ENCODE measurements around the gene NPBWR2. TPM values are rescaled to one million over a fixed set of nuclear protein-coding genes. Genes with fewer than 3 reads are reported as not detected.
"Not testable (repeated sequence)": the region's sequence is repeated elsewhere in the genome, so short reads cannot be mapped to it uniquely, and the experiment has no call there.

NPBWR2 gene
- total and polyA plus RNA-seq, 9 donors: not detected

DNA sequence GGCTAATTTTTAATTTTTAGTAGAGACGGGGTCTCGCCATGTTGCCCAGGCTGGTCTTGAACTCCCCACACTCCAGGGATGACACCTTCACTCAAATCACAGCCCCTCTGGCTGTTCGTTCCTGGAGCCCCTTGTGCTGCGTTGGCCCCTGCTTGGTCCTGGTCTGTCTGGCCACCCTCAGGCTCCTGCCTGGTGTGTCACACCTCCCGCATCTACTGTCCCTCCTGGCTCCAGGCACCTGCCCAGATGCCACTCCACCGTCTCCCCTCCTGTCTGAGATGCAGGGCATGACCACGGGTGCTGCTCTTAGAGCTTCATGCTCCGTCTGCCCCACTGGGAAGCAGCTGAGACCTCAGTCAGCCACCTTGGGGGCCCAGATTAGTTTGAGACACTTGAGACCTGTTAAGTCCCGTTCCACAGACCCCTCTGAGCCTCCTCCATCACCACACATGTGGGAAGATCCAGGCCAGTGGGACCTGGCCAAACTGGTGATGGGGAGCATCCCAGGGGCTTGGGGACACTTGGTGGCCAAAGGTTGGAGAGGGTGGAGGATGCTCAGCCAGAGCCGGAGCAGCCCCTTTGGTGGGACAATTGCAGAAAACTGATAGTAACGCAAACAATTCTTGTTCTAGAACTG, 21.9 kb upstream of the NPBWR2 start:
- DNase-seq: no peak
- Histone ChIP-seq H3K4me1 (ENCODE audit: insufficient read depth) (no peaks in the 10 kb centered on the region), H3K27me3 (no peaks in the 10 kb centered on the region), H3K27ac (no peak overlapping the region), H3K9me3 (no peaks in the 10 kb centered on the region), H3K36me3 (no peaks in the 10 kb centered on the region), H3K4me3 (no peak overlapping the region)
- intact Hi-C loops (cut with DNase I): no loop called here
- no peak for TF ChIP-seq EP300 (IDR thresholded peaks at IDR 0.05)
- no peak for TF ChIP-seq POLR2A (IDR thresholded peaks at IDR 0.05)
- TF ChIP-seq, protein P1, sequence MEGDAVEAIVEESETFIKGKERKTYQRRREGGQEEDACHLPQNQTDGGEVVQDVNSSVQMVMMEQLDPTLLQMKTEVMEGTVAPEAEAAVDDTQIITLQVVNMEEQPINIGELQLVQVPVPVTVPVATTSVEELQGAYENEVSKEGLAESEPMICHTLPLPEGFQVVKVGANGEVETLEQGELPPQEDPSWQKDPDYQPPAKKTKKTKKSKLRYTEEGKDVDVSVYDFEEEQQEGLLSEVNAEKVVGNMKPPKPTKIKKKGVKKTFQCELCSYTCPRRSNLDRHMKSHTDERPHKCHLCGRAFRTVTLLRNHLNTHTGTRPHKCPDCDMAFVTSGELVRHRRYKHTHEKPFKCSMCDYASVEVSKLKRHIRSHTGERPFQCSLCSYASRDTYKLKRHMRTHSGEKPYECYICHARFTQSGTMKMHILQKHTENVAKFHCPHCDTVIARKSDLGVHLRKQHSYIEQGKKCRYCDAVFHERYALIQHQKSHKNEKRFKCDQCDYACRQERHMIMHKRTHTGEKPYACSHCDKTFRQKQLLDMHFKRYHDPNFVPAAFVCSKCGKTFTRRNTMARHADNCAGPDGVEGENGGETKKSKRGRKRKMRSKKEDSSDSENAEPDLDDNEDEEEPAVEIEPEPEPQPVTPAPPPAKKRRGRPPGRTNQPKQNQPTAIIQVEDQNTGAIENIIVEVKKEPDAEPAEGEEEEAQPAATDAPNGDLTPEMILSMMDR (IDR thresholded peaks at IDR 0.05): no peak
- WGBS, 3 donors: 79 to 83% (median 80%) methylated on average over 11 of the region's 11 CpGs

DNA sequence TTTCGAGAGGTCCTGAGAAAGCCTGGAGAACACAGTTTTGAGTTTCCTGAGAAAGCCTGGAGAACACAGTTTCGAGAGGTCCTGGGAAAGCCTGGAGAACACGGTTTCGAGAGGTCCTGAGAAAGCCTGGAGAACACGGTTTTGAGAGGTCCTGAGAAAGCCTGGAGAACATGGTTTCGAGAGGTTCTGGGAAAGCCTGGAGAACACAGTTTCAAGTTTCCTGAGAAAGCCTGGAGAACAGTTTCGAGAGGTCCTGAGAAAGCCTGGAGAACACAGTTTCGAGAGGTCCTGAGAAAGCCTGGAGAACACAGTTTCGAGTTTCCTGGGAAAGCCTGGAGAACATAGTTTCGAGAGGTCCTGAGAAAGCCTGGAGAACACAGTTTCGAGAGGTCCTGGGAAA, 16.2 kb upstream of the NPBWR2 start:
- H3K27me3 ChIP-seq; H3K4me3 ChIP-seq; H3K27ac ChIP-seq; H3K9me3 ChIP-seq; H3K4me1 ChIP-seq (ENCODE audit: insufficient read depth); intact Hi-C loops (cut with DNase I); H3K36me3 ChIP-seq: not testable (repeated sequence)
- peak in 1 of 5 donors; percentile 0 for DNase-seq
- WGBS, 3 donors: 83 to 88% (median 83%) methylated on average over 11 of the region's 11 CpGs

DNA sequence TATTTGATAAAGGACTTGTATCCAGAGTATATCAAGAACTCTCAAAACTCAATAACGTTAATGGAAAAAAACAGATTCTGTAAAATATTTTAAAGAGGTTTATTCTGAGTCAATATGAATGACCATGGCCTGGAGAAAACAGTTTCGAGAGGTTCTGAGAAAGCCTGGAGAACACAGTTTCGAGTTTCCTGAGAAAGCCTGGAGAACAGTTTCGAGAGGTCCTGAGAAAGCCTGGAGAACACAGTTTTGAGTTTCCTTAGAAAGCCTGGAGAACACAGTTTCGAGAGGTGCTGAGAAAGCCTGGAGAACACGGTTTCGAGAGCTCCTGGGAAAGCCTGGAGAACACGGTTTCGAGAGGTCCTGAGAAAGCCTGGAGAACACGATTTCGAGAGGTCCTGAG, 15.6 kb upstream of the NPBWR2 start:
- H3K9me3 ChIP-seq; H3K4me1 ChIP-seq (ENCODE audit: insufficient read depth); H3K27ac ChIP-seq; H3K27me3 ChIP-seq; H3K36me3 ChIP-seq; intact Hi-C loops (cut with DNase I); H3K4me3 ChIP-seq: not testable (repeated sequence)
- WGBS, 3 donors: 80 to 83% (median 83%) methylated on average over 11 of the region's 11 CpGs
- DNase-seq: peak in 1 of 5 donors; percentile 1

DNA sequence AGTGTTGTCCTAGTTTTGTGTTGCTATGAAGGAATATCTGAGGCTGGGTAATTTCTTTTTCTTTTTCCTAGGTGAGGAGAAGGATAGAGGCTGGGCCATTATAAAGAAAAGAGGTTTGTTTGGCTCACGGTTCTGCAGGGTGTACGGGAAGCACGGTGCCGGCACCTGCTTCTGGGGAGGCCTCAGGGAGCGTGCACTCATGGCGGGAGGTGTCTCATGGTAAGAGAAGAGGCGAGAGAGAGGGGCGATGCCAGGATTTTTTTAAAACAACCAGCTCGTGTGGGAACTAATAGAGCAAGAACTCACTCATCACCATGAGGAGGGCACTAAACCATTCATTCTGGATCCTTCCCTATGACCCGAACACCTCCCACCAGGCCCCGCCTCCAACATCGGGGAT, 14.2 kb upstream of the NPBWR2 start:
- Histone ChIP-seq H3K4me3 (no peak overlapping the region), H3K27ac (no peak overlapping the region), H3K27me3 (no peaks in the 10 kb centered on the region), H3K9me3 (no peaks in the 10 kb centered on the region), H3K4me1 (ENCODE audit: insufficient read depth) (peaks cover 2% of the 10 kb centered on the region), H3K36me3 (no peaks in the 10 kb centered on the region)
- peak in 1 of 5 donors; percentile 11 for DNase-seq
- intact Hi-C loops (cut with DNase I): no loop called here
- 69 to 81% (median 75%) methylated on average over 12 of the region's 12 CpGs for WGBS, 3 donors
- TF ChIP-seq, protein P1 (IDR thresholded peaks at IDR 0.05): no peak
- TF ChIP-seq POLR2A (IDR thresholded peaks at IDR 0.05): no peak
- no peak for TF ChIP-seq EP300 (IDR thresholded peaks at IDR 0.05)

DNA sequence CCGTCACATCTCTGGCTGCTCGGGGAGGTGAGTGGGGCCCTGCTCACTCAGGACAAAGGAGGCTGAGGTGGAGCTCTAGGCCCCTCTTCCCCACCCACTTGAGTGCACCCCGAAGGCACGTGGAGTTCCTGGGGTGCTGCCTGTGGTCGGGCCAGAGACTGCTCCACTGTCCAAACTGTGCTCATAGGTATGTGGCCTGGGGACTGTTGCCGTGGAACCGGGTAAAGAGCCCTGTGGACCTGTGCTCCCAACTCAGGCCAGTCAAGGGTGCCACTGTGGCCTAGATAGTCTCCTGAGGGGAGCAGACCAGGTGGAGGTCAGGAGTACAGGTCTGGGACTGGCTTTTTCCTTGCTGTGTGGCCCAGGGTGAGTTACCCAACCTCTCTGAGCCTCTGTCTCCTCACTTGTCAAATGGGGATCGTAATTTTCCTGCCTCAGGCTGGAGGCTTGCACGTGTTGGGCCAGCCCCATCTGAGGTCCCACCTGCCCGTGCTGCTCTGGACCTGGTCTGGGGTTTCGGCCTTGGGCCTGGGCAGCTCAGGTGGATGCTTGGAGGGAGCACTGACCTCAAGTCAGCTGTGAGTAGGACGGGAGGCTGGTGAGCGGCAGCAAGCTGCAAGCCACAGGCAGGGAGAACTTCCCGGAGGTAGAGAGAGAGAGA, 12.4 kb upstream of the NPBWR2 start:
- no peaks in the 10 kb centered on the region for H3K9me3 ChIP-seq
- H3K27me3 ChIP-seq: no peaks in the 10 kb centered on the region
- H3K4me1 ChIP-seq (ENCODE audit: insufficient read depth): peaks cover 2% of the 10 kb centered on the region
- no peak overlapping the region for H3K27ac ChIP-seq
- peak in 2 of 5 donors; percentile 6 to 31 for DNase-seq
- TF ChIP-seq POLR2A (IDR thresholded peaks at IDR 0.05): no peak
- intact Hi-C loops (cut with DNase I): loop anchor here in 1 of 4 donors (10.0 kb wide), 1 partner anchor 85 kb away; the partner anchor contains the start of gene C20orf204
- 51 to 57% (median 53%) methylated on average over 14 of the region's 14 CpGs for WGBS, 3 donors
- H3K36me3 ChIP-seq: no peaks in the 10 kb centered on the region
- H3K4me3 ChIP-seq: no peak overlapping the region

DNA sequence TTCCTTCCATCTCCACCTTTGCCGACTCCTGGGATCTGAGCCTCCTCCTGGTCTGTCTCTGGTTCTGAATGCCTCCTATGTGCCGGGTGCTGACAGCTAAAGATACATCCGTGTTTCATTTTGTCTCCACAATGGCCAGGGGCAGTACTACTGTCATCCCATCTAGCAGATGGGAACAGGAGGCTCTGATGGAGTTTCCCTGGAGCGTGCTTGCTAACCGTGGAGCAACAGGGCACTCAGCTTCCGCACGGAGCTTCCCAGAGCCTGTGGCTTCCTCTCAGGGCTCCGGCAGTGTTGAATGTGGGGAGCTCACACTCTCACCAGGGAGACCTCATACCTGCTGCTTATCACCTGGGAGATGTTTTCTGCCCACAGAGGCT, 11.9 kb upstream of the NPBWR2 start:
- Histone ChIP-seq H3K36me3 (no peaks in the 10 kb centered on the region), H3K27me3 (no peaks in the 10 kb centered on the region), H3K4me1 (ENCODE audit: insufficient read depth) (peaks cover 2% of the 10 kb centered on the region), H3K27ac (no peak overlapping the region), H3K9me3 (no peaks in the 10 kb centered on the region), H3K4me3 (no peak overlapping the region)
- WGBS, 3 donors: 68 to 76% (median 69%) methylated on average over 8 of the region's 8 CpGs
- no peak for TF ChIP-seq POLR2A (IDR thresholded peaks at IDR 0.05)
- TF ChIP-seq, protein P1 (IDR thresholded peaks at IDR 0.05): no peak
- no peak for TF ChIP-seq EP300 (IDR thresholded peaks at IDR 0.05)
- no peak for DNase-seq
- intact Hi-C loops (cut with DNase I): loop anchor here in 1 of 4 donors (10.0 kb wide), 1 partner anchor 84 kb away; the partner anchor contains the start of gene C20orf204

DNA sequence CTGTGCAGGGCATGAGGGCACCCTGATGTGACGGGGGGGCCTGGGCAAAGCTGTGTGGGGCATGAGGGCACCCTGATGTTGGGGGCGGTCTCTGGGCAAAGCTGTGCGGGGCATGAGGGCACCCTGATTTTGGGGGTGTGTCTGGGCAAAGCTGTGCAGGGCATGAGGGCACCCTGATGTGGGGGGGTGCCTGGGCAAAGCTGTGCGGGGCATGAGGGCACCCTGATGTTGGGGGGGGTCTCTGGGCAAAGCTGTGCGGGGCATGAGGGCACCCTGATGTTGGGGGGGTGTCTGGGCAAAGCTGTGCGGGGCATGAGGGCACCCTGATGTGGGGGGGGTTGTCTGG, 10.0 kb upstream of the NPBWR2 start:
- not testable (repeated sequence) for H3K27me3 ChIP-seq; H3K4me3 ChIP-seq; H3K27ac ChIP-seq; DNase-seq; H3K36me3 ChIP-seq; H3K9me3 ChIP-seq; H3K4me1 ChIP-seq (ENCODE audit: insufficient read depth)
- WGBS, 3 donors: 72 to 87% (median 83%) methylated on average over 2 to 5 of the region's 6 CpGs
- intact Hi-C loops (cut with DNase I): loop anchor here in 1 of 4 donors (10.0 kb wide), 1 partner anchor 83 kb away; the partner anchor contains the start of gene C20orf204
